ENCODE results near the gene PPP1R13B.
"Not testable (repeated sequence)": the region's sequence is repeated elsewhere in the genome, so short reads cannot be mapped to it uniquely, and the experiment has no call there.

PPP1R13B gene

DNA sequence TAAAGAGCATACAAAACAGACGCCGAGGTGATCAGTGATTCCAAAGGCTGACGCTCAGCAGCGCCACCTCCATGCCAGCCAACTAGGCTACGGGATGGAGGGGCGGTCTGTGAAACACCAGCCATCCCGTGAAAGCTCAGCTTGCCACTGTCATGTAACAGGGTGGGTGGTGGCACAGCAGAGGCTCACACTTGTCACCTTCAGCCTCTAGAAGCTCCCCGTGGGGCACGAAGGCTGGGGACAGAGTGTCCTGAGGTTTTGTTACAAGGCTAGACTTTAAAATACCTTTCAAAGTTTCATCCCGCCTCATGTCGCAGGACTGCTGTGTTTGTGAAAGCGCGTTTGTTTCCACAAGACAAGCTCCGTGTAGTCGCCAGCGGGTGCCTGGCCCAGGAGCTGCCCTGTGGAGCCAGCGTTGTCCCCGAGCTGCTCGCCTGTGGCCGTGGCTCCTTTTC is 152.8 kb downstream of the PPP1R13B start:
- Histone ChIP-seq H3K36me3 (ENCODE audit: insufficient read depth, low read length) (peaks cover 51% of the 10 kb centered on the region), H4K20me1 (ENCODE audit: insufficient read depth, low read length) (no peaks in the 10 kb centered on the region), H3K9ac (ENCODE audit: low read length) (no peak overlapping the region), H3K4me3 (ENCODE audit: low read depth, low read length, poor library complexity, severe bottlenecking) (no peak overlapping the region), H3K4me2 (ENCODE audit: low read length) (no peak overlapping the region), H3K9me2 (ENCODE audit: low read depth, low read length) (no peaks in the 10 kb centered on the region), H3K27me3 (ENCODE audit: insufficient read depth, low read length) (no peaks in the 10 kb centered on the region), H3K79me2 (ENCODE audit: insufficient read depth, low read length) (no peaks in the 10 kb centered on the region), H3K4me1 (ENCODE audit: insufficient read depth, low read length, severe bottlenecking) (peaks cover 100% of the 10 kb centered on the region), H3F3A (ENCODE audit: insufficient read depth, low read length) (peaks cover 4% of the 10 kb centered on the region; the same call in 1 of the 2 replicates), H3K9me3 (ENCODE audit: low read length) (no peaks in the 10 kb centered on the region), H2AFZ (ENCODE audit: low read length) (no peak overlapping the region), H3K27ac (ENCODE audit: low read depth, low read length, poor library complexity, severe bottlenecking) (peak overlapping the region; percentile 97)
- no peak for TF ChIP-seq EZH2 (IDR thresholded peaks at IDR 0.05; ENCODE audit: borderline replicate concordance, low read length)
- TF ChIP-seq, protein P1, sequence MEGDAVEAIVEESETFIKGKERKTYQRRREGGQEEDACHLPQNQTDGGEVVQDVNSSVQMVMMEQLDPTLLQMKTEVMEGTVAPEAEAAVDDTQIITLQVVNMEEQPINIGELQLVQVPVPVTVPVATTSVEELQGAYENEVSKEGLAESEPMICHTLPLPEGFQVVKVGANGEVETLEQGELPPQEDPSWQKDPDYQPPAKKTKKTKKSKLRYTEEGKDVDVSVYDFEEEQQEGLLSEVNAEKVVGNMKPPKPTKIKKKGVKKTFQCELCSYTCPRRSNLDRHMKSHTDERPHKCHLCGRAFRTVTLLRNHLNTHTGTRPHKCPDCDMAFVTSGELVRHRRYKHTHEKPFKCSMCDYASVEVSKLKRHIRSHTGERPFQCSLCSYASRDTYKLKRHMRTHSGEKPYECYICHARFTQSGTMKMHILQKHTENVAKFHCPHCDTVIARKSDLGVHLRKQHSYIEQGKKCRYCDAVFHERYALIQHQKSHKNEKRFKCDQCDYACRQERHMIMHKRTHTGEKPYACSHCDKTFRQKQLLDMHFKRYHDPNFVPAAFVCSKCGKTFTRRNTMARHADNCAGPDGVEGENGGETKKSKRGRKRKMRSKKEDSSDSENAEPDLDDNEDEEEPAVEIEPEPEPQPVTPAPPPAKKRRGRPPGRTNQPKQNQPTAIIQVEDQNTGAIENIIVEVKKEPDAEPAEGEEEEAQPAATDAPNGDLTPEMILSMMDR (IDR thresholded peaks at IDR 0.05; ENCODE audit: low read length) = peak; percentile 31; the same call in 1 of the 2 replicates

DNA sequence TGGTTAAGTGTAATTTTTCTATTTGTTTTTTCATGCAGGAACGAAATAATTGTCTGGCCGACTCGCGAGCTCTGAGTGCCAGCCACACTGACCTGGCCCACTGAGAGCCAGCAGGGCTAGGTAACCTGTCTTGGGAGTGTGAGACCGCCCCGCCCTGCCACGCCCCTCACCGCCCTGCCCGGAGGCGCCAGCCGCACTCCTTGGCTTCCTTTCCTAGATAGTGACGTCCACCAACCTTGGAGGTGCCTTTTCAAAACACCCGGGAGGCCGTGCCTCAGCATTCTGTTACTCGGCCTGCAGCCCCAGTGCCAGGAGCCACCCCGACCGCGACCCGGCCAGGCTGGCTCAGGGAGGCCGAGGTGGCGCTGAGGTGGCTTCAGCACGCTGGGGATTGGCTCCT is 153.9 kb downstream of the PPP1R13B start:
- peaks cover 100% of the 10 kb centered on the region for H3K4me1 ChIP-seq (ENCODE audit: insufficient read depth, low read length, severe bottlenecking)
- no peaks in the 10 kb centered on the region for H4K20me1 ChIP-seq (ENCODE audit: insufficient read depth, low read length)

DNA sequence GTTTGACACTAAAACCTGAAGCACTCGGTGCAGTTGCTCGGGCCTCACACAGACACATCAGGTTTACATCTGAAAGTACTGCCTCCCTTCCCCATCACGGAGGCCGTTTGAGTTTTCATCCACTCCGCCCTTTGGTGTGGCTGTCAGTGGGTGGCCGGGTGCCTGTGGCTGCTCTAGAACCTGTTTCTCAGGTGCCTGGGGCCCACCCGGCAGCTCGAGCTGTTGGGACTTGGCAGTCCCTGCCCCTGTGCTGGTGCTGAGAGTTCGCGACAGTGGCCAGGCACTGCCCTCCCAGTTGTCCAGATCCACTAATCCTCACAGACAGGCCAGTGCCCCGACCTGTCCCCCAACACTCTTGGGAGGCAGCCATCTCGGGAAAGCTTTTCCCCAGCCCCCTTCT is 154.5 kb downstream of the PPP1R13B start:
- peaks cover 51% of the 10 kb centered on the region for H3K36me3 ChIP-seq (ENCODE audit: insufficient read depth, low read length)
- peaks cover 4% of the 10 kb centered on the region; the same call in 1 of the 2 replicates for H3F3A ChIP-seq (ENCODE audit: insufficient read depth, low read length)
- no peaks in the 10 kb centered on the region for H3K9me3 ChIP-seq (ENCODE audit: low read length)
- peak overlapping the region; percentile 97 for H3K27ac ChIP-seq (ENCODE audit: low read depth, low read length, poor library complexity, severe bottlenecking)
- peak overlapping the region; percentile 52 for H3K4me3 ChIP-seq (ENCODE audit: low read depth, low read length, poor library complexity, severe bottlenecking)
- H3K9me2 ChIP-seq (ENCODE audit: low read depth, low read length) = no peaks in the 10 kb centered on the region
- peaks cover 96% of the 10 kb centered on the region for H3K4me1 ChIP-seq (ENCODE audit: insufficient read depth, low read length, severe bottlenecking)
- no peak for TF ChIP-seq EZH2 (IDR thresholded peaks at IDR 0.05; ENCODE audit: borderline replicate concordance, low read length)
- H3K9ac ChIP-seq (ENCODE audit: low read length) = peak overlapping the region; percentile 59
- no peaks in the 10 kb centered on the region for H4K20me1 ChIP-seq (ENCODE audit: insufficient read depth, low read length)
- H3K27me3 ChIP-seq (ENCODE audit: insufficient read depth, low read length) = no peaks in the 10 kb centered on the region
- H3K4me2 ChIP-seq (ENCODE audit: low read length) = peak overlapping the region; percentile 65
- H3K79me2 ChIP-seq (ENCODE audit: insufficient read depth, low read length) = no peaks in the 10 kb centered on the region
- H2AFZ ChIP-seq (ENCODE audit: low read length) = no peak overlapping the region

More for the DNA sequence above, 153.9 kb downstream of the PPP1R13B start:
- TF ChIP-seq, protein P1 (IDR thresholded peaks at IDR 0.05; ENCODE audit: low read length) = no peak
- no peak for TF ChIP-seq EZH2 (IDR thresholded peaks at IDR 0.05; ENCODE audit: borderline replicate concordance, low read length)
- Histone ChIP-seq H3K9me3 (ENCODE audit: low read length) (no peaks in the 10 kb centered on the region), H3K9ac (ENCODE audit: low read length) (peak overlapping the region; percentile 59), H3K9me2 (ENCODE audit: low read depth, low read length) (no peaks in the 10 kb centered on the region), H3K4me2 (ENCODE audit: low read length) (peak overlapping the region; percentile 65), H3F3A (ENCODE audit: insufficient read depth, low read length) (peaks cover 4% of the 10 kb centered on the region; the same call in 1 of the 2 replicates), H3K4me3 (ENCODE audit: low read depth, low read length, poor library complexity, severe bottlenecking) (peak overlapping the region; percentile 52), H3K27me3 (ENCODE audit: insufficient read depth, low read length) (no peaks in the 10 kb centered on the region), H3K27ac (ENCODE audit: low read depth, low read length, poor library complexity, severe bottlenecking) (peak overlapping the region; percentile 97), H3K79me2 (ENCODE audit: insufficient read depth, low read length) (no peaks in the 10 kb centered on the region), H2AFZ (ENCODE audit: low read length) (no peak overlapping the region), H3K36me3 (ENCODE audit: insufficient read depth, low read length) (peaks cover 53% of the 10 kb centered on the region)

DNA sequence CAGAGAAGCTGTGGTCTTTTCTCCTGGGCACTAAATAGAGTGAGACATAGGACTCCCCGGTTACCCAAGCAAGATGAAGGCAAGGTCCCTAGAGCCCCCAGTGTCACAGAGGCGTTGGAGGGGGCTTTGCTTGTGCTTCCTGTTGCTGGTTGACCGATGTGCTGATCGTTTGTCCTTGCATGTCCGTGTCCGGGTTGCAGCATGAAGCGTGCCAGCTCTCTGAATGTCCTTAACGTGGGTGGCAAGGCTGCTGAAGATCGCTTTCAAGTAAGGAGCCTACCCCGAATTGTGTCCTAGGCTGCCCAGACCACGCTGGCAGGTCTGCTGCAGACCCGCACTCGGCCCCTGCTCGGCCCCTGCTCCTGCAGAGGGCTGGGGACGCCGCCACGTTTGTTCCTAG is 155.2 kb downstream of the PPP1R13B start:
- H2AFZ ChIP-seq (ENCODE audit: low read length) = no peak overlapping the region
- H3K27ac ChIP-seq (ENCODE audit: low read depth, low read length, poor library complexity, severe bottlenecking) = peak overlapping the region; percentile 97
- H4K20me1 ChIP-seq (ENCODE audit: insufficient read depth, low read length) = no peaks in the 10 kb centered on the region
- no peaks in the 10 kb centered on the region for H3K27me3 ChIP-seq (ENCODE audit: insufficient read depth, low read length)
- H3K9me2 ChIP-seq (ENCODE audit: low read depth, low read length) = no peaks in the 10 kb centered on the region
- H3K4me2 ChIP-seq (ENCODE audit: low read length) = peak overlapping the region; percentile 65
- peak overlapping the region; percentile 52 for H3K4me3 ChIP-seq (ENCODE audit: low read depth, low read length, poor library complexity, severe bottlenecking)
- H3K9ac ChIP-seq (ENCODE audit: low read length) = peak overlapping the region; percentile 59
- no peaks in the 10 kb centered on the region for H3K79me2 ChIP-seq (ENCODE audit: insufficient read depth, low read length)
- H3K4me1 ChIP-seq (ENCODE audit: insufficient read depth, low read length, severe bottlenecking) = peaks cover 88% of the 10 kb centered on the region
- no peaks in the 10 kb centered on the region for H3K9me3 ChIP-seq (ENCODE audit: low read length)
- peaks cover 4% of the 10 kb centered on the region; the same call in 1 of the 2 replicates for H3F3A ChIP-seq (ENCODE audit: insufficient read depth, low read length)
- peaks cover 48% of the 10 kb centered on the region for H3K36me3 ChIP-seq (ENCODE audit: insufficient read depth, low read length)
- TF ChIP-seq, protein P1 (IDR thresholded peaks at IDR 0.05; ENCODE audit: low read length) = no peak
- TF ChIP-seq EZH2 (IDR thresholded peaks at IDR 0.05; ENCODE audit: borderline replicate concordance, low read length) = no peak

DNA sequence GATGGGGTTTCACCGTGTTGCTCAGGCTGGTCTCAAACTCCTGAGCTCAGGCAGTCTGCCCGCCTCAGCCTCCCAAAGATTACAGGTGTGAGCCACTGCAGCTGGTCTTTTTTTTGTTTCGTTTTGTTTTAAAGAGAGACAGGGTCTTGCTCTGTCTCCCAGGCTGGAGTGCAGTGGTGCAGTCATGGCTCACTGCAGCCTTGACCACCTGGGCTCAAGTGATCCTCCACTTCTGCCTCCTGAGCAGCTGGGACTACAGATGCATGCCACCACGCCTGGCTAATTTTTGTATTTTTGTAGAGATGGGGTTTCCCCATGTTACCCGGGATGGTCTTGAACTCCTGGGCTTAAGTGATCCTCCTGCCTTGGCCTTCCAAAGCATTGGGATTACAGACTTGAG is 155.7 kb downstream of the PPP1R13B start:
- Histone ChIP-seq H3K36me3 (ENCODE audit: insufficient read depth, low read length) (peaks cover 52% of the 10 kb centered on the region), H3K27ac (ENCODE audit: low read depth, low read length, poor library complexity, severe bottlenecking) (peak overlapping the region; percentile 97), H3K9ac (ENCODE audit: low read length) (peak overlapping the region; percentile 62; the same call in 1 of the 2 replicates), H3K4me1 (ENCODE audit: insufficient read depth, low read length, severe bottlenecking) (peaks cover 83% of the 10 kb centered on the region), H3K4me2 (ENCODE audit: low read length) (peak overlapping the region; percentile 65), H3K4me3 (ENCODE audit: low read depth, low read length, poor library complexity, severe bottlenecking) (peak overlapping the region; percentile 53)
- not testable (repeated sequence) for H3K9me3 ChIP-seq (ENCODE audit: low read length); H3K79me2 ChIP-seq (ENCODE audit: insufficient read depth, low read length); H3K9me2 ChIP-seq (ENCODE audit: low read depth, low read length); H3K27me3 ChIP-seq (ENCODE audit: insufficient read depth, low read length); H4K20me1 ChIP-seq (ENCODE audit: insufficient read depth, low read length); H3F3A ChIP-seq (ENCODE audit: insufficient read depth, low read length); H2AFZ ChIP-seq (ENCODE audit: low read length)
